SK-MEL-5 (cell line): ENCODE results near the gene ACSBG1. TPM values are rescaled to one million over a fixed set of nuclear protein-coding genes. Genes with fewer than 3 reads are reported as not detected.

Experiments used
- DNase-seq: peaks from one replicate; pipeline ENCODE4 v3.0.0-alpha.2; 2016; ENCODE audit warnings: low read depth, low spot score
- in situ Hi-C: cut with HindIII; loops from 2 replicates; pipeline ENCODE4 v1.10.0; 2016; ENCODE audit warnings: low sequenced_read_pairs, high pct_unique_total_duplicates, low pct_unique_long_range_greater_than_20kb
- polyA plus RNA-seq, 2 experiments: library from polyadenylated mRNA; depleted of rRNA; stranded (reverse); fragments of >200 nt; gene quantifications; 2 replicates each; pipeline ENCODE4 v1.2.3, GENCODE V29; 2015
- total RNA-seq: library from RNA; depleted of rRNA; stranded (reverse); fragments of >200 nt; shearing (Covaris generic); gene quantifications from 2 replicates; pipeline ENCODE4 v1.2.3, GENCODE V29; 2014; rRNA removed

The ACSBG1 gene
- 2.4 and 5.5 TPM in 2 replicates for total RNA-seq
- 0.17 and 0.24 TPM in 2 replicates for polyA plus RNA-seq (2015; cell fraction: cytosol; rRNA removed)
- 1.3 and 1.5 TPM in 2 replicates for polyA plus RNA-seq (2015; cell fraction: nucleus; rRNA removed)

- in situ Hi-C loops: no loop called here
- DNase-seq: peak; percentile 44
These were observed at the start of gene ACSBG1 for GRCh38 chr15:78234515-78235040. Gene ACSBG1 (minus strand): TSS chr15:78234565. CDS start chr15:78234501, 64 bp downstream.

- in situ Hi-C loops: no loop called here
- DNase-seq: no peak
These were observed 48.0 kb upstream of the ACSBG1 start for GRCh38 chr15:78282324-78282723.

GRCh38 chr15:78280319-78281072, 46.1 kb upstream of the ACSBG1 start:
- no peak for DNase-seq
- in situ Hi-C loops: no loop called here

- no peak for DNase-seq
- in situ Hi-C loops: no loop called here
These were observed 41.9 kb upstream of the ACSBG1 start for GRCh38 chr15:78276064-78276943.

GRCh38 chr15:78274994-78275393, 40.6 kb upstream of the ACSBG1 start:
- DNase-seq: no peak
- in situ Hi-C loops: loop anchor here (25.0 kb wide), 1 partner anchor 113 kb away; no protein-coding TSS in a partner anchor

- peak; percentile 99 for DNase-seq
- in situ Hi-C loops: loop anchor here (25.0 kb wide), 1 partner anchor 110 kb away; no protein-coding TSS in a partner anchor
These were observed 38.4 kb upstream of the ACSBG1 start for GRCh38 chr15:78272776-78273175.

- in situ Hi-C loops: loop anchor here (25.0 kb wide), 1 partner anchor 110 kb away; no protein-coding TSS in a partner anchor
These were observed 38.0 kb upstream of the ACSBG1 start for GRCh38 chr15:78272316-78272715.

GRCh38 chr15:78266806-78267205, 32.4 kb upstream of the ACSBG1 start:
- in situ Hi-C loops: loop anchor here (25.0 kb wide), 1 partner anchor 105 kb away; no protein-coding TSS in a partner anchor
- no peak for DNase-seq

More at GRCh38 chr15:78272316-78272715, 38.0 kb upstream of the ACSBG1 start:
- peak; percentile 89 for DNase-seq

- in situ Hi-C loops: loop anchor here (25.0 kb wide), 1 partner anchor 104 kb away; no protein-coding TSS in a partner anchor
These were observed 31.9 kb upstream of the ACSBG1 start for GRCh38 chr15:78266229-78266628.

GRCh38 chr15:78265752-78266224, 31.4 kb upstream of the ACSBG1 start:
- DNase-seq: peak; percentile 72

More at GRCh38 chr15:78266229-78266628, 31.9 kb upstream of the ACSBG1 start:
- DNase-seq: no peak

GRCh38 chr15:78265137-78265460, 30.7 kb upstream of the ACSBG1 start:
- DNase-seq: no peak
- in situ Hi-C loops: loop anchor here (25.0 kb wide), 1 partner anchor 103 kb away; no protein-coding TSS in a partner anchor

More at GRCh38 chr15:78265752-78266224, 31.4 kb upstream of the ACSBG1 start:
- in situ Hi-C loops: loop anchor here (25.0 kb wide), 1 partner anchor 103 kb away; no protein-coding TSS in a partner anchor

- in situ Hi-C loops: loop anchor here (25.0 kb wide), 1 partner anchor 102 kb away; no protein-coding TSS in a partner anchor
- DNase-seq: no peak
These were observed 30.2 kb upstream of the ACSBG1 start, which contains the start of gene DNAJA4 for GRCh38 chr15:78264304-78265136. Gene DNAJA4 (plus strand): TSS chr15:78264562. CDS start chr15:78264764, 202 bp downstream.

GRCh38 chr15:78263907-78264303, 29.5 kb upstream of the ACSBG1 start:
- DNase-seq: no peak
- in situ Hi-C loops: loop anchor here (25.0 kb wide), 1 partner anchor 102 kb away; no protein-coding TSS in a partner anchor

GRCh38 chr15:78263351-78263781, 29.0 kb upstream of the ACSBG1 start:
- in situ Hi-C loops: loop anchor here (25.0 kb wide), 1 partner anchor 101 kb away; no protein-coding TSS in a partner anchor
- DNase-seq: no peak

- in situ Hi-C loops: loop anchor here (25.0 kb wide), 1 partner anchor 99 kb away; no protein-coding TSS in a partner anchor
- DNase-seq: no peak
These were observed 26.7 kb upstream of the ACSBG1 start for GRCh38 chr15:78261062-78261461.

GRCh38 chr15:78260489-78260888, 26.1 kb upstream of the ACSBG1 start:
- in situ Hi-C loops: loop anchor here (25.0 kb wide), 1 partner anchor 98 kb away; no protein-coding TSS in a partner anchor
- DNase-seq: no peak
